Measurements from ENCODE around the gene ZKSCAN4. TPM values are rescaled to one million over a fixed set of nuclear protein-coding genes. Genes with fewer than 3 reads are reported as not detected.

The ZKSCAN4 gene
- polyA plus RNA-seq, 4 donors: 2.7 to 7.9 (median 3.8) TPM

DNA sequence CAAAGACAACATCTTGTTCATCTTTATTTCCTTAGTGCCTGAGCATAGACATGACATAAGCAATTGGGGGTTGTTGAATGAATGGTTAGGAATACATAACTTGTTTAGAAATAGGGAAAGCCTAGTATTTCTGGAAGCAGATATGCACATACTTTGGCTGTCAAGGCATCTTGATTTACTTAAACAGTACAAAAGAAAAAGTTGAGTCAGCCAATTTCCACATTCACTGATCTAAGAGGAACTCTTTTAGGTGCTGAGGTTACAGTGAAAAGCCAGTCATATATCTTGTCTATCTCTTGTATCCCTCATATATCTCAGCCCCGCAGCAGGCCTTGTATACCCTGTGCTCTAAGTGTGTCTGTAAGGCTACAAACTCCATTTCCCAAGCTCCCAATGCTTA lies 11.6 kb downstream of the ZKSCAN4 start:
- no peak overlapping the region for H3K4me3 ChIP-seq (ENCODE audit: low read depth in 1 of 3, low read length in 3 of 3)
- no peaks in the 10 kb centered on the region for H3K4me1 ChIP-seq (ENCODE audit: control insufficient read depth in 3 of 3, insufficient read depth in 2 of 3, low read depth in 1 of 3, low read length in 2 of 3)
- no peak for DNase-seq
- H3K9me3 ChIP-seq (ENCODE audit: control insufficient read depth in 2 of 2, insufficient read depth in 1 of 2, low read depth in 1 of 2, low read length in 1 of 2): no peaks in the 10 kb centered on the region
- peaks cover under 1 to 7% (median 3%) of the 10 kb centered on the region in 3 donors for H3K36me3 ChIP-seq (ENCODE audit: control insufficient read depth in 3 of 3, insufficient read depth in 2 of 3, low read depth in 1 of 3, low read length in 3 of 3)
- H3K27me3 ChIP-seq (ENCODE audit: control insufficient read depth in 3 of 3, insufficient read depth in 3 of 3, low read length in 3 of 3): no peaks in the 10 kb centered on the region
- 88 to 100% (median 100%) methylated on average over 1 of the region's 1 CpG for WGBS, 3 donors
- no peak for FAIRE-seq
- no peak overlapping the region for H3K27ac ChIP-seq (ENCODE audit: low read depth in 1 of 3, low read length in 2 of 3)

DNA sequence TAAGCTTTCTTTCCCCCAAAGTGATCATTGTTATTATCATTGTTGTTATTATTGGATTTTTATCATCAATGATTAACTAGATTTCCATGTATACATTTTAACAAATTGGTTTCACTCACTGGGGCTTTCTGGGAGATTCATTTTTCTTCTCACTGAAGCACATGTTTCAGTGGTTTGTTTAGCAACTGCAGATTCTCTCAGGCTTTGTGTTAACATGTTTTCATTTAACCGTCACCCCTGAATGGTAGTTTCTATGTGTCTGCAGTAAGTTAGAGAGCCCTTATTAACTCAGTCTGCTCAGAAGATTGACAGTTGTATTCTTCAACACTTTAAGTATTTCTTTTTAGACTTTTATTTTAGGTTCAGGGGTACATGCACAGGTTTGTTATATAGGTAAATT lies 12.4 kb downstream of the ZKSCAN4 start:
- H3K4me3 ChIP-seq (ENCODE audit: low read depth in 1 of 3, low read length in 3 of 3): no peak overlapping the region
- WGBS, 3 donors: 93 to 95% (median 94%) methylated on average over 1 of the region's 1 CpG
- no peak for FAIRE-seq

DNA sequence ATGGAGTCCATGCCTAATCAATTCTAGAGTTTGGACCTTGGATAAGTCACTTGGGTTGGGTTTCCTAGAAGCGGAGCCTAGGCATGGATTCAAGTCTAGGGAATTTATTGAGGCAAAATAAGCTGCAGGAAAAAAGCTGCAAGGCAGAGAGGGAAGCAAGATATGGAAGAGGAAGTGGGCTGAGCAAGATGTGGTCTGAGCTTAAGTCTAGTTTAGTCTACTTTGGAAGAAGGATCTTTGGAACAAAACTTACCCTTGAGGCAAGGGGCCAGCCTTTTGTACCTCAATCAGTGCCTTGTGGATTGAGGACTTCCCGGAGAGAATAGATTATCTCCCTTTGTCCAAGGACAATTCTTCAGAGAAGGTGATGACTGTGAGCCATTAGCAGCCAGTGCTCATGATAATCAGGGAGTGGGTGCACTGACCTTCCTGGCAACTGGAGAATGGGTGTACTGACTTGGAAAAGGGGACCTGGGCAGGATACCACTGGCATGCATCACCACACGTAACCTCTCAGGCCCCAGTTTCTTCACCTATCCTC lies 16.1 kb downstream of the ZKSCAN4 start:
- peaks cover 0 to 15% (median 0%) of the 10 kb centered on the region in 3 donors for H3K36me3 ChIP-seq (ENCODE audit: control insufficient read depth in 3 of 3, insufficient read depth in 2 of 3, low read depth in 1 of 3, low read length in 3 of 3)

More for the DNA sequence above, 12.4 kb downstream of the ZKSCAN4 start:
- Histone ChIP-seq H3K9me3 (ENCODE audit: control insufficient read depth in 2 of 2, insufficient read depth in 1 of 2, low read depth in 1 of 2, low read length in 1 of 2) (no peaks in the 10 kb centered on the region), H3K27me3 (ENCODE audit: control insufficient read depth in 3 of 3, insufficient read depth in 3 of 3, low read length in 3 of 3) (no peaks in the 10 kb centered on the region), H3K27ac (ENCODE audit: low read depth in 1 of 3, low read length in 2 of 3) (no peak overlapping the region), H3K4me1 (ENCODE audit: control insufficient read depth in 3 of 3, insufficient read depth in 2 of 3, low read depth in 1 of 3, low read length in 2 of 3) (no peaks in the 10 kb centered on the region), H3K36me3 (ENCODE audit: control insufficient read depth in 3 of 3, insufficient read depth in 2 of 3, low read depth in 1 of 3, low read length in 3 of 3) (peaks cover 0 to 3% (median 1%) of the 10 kb centered on the region in 3 donors)
- no peak for DNase-seq

DNA sequence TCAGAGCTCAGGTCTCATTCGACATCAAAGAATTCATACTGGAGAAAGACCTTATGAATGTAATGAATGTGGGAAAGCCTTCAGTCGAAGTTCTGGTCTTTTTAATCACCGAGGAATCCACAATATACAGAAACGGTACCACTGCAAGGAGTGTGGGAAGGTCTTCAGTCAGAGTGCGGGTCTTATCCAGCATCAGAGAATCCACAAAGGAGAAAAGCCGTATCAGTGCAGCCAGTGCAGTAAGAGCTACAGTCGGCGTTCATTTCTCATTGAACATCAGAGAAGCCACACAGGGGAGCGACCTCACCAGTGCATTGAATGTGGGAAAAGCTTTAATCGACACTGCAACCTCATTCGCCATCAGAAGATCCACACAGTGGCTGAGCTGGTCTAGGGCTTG lies 19.3 kb downstream of the ZKSCAN4 start:
- H3K4me1 ChIP-seq (ENCODE audit: control insufficient read depth in 3 of 3, insufficient read depth in 2 of 3, low read depth in 1 of 3, low read length in 2 of 3): no peaks in the 10 kb centered on the region
- DNase-seq: no peak
- no peaks in the 10 kb centered on the region for H3K27me3 ChIP-seq (ENCODE audit: control insufficient read depth in 3 of 3, insufficient read depth in 3 of 3, low read length in 3 of 3)
- no peak overlapping the region for H3K27ac ChIP-seq (ENCODE audit: low read depth in 1 of 3, low read length in 2 of 3)
- 94 to 97% (median 96%) methylated on average over 11 of the region's 11 CpGs for WGBS, 3 donors
- no peak for FAIRE-seq
- no peak overlapping the region for H3K4me3 ChIP-seq (ENCODE audit: low read depth in 1 of 3, low read length in 3 of 3)
- no peaks in the 10 kb centered on the region for H3K9me3 ChIP-seq (ENCODE audit: control insufficient read depth in 2 of 2, insufficient read depth in 1 of 2, low read depth in 1 of 2, low read length in 1 of 2)
- H3K36me3 ChIP-seq (ENCODE audit: control insufficient read depth in 3 of 3, insufficient read depth in 2 of 3, low read depth in 1 of 3, low read length in 3 of 3): peaks cover 5 to 20% (median 7%) of the 10 kb centered on the region in 3 donors

More for the DNA sequence above, 16.1 kb downstream of the ZKSCAN4 start:
- H3K4me3 ChIP-seq (ENCODE audit: low read depth in 1 of 3, low read length in 3 of 3): no peak overlapping the region
- H3K27ac ChIP-seq (ENCODE audit: low read depth in 1 of 3, low read length in 2 of 3): no peak overlapping the region
- DNase-seq (no peak), FAIRE-seq (no peak)
- no peaks in the 10 kb centered on the region for H3K4me1 ChIP-seq (ENCODE audit: control insufficient read depth in 3 of 3, insufficient read depth in 2 of 3, low read depth in 1 of 3, low read length in 2 of 3)
- no peaks in the 10 kb centered on the region for H3K27me3 ChIP-seq (ENCODE audit: control insufficient read depth in 3 of 3, insufficient read depth in 3 of 3, low read length in 3 of 3)
- WGBS, 3 donors: 90 to 96% (median 92%) methylated on average over 3 of the region's 3 CpGs
- no peaks in the 10 kb centered on the region for H3K9me3 ChIP-seq (ENCODE audit: control insufficient read depth in 2 of 2, insufficient read depth in 1 of 2, low read depth in 1 of 2, low read length in 1 of 2)

DNA sequence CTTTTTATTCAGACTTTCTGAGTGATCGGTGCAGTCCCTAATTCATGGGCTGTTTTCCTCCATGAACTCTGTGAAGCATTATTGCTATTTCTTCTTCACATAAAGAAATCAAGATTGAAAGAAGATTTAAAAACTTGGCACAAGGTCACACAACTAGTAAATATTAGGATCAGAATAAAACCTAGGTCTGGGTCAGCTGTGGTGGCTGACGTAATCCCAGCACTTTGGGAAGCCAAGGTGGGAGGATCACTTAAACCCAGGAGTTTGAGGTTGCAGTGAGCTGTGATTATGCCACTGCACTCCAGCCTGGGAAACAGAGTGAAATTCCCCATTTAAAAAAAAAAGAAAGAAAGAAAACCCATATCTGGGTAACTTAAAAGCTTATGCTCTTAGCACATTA lies 25.6 kb downstream of the ZKSCAN4 start:
- Histone ChIP-seq H3K27ac (ENCODE audit: low read depth in 1 of 3, low read length in 2 of 3) (no peak overlapping the region), H3K4me3 (ENCODE audit: low read depth in 1 of 3, low read length in 3 of 3) (no peak overlapping the region), H3K36me3 (ENCODE audit: control insufficient read depth in 3 of 3, insufficient read depth in 2 of 3, low read depth in 1 of 3, low read length in 3 of 3) (peaks cover 5 to 12% (median 7%) of the 10 kb centered on the region in 3 donors), H3K27me3 (ENCODE audit: control insufficient read depth in 3 of 3, insufficient read depth in 3 of 3, low read length in 3 of 3) (peaks cover 0 to 7% (median under 1%) of the 10 kb centered on the region in 3 donors), H3K9me3 (ENCODE audit: control insufficient read depth in 2 of 2, insufficient read depth in 1 of 2, low read depth in 1 of 2, low read length in 1 of 2) (no peaks in the 10 kb centered on the region), H3K4me1 (ENCODE audit: control insufficient read depth in 3 of 3, insufficient read depth in 2 of 3, low read depth in 1 of 3, low read length in 2 of 3) (peaks cover 0 to 3% (median 0%) of the 10 kb centered on the region in 3 donors)
- FAIRE-seq (no peak), DNase-seq (no peak)
- 92 to 99% (median 98%) methylated on average over 2 of the region's 2 CpGs for WGBS, 3 donors

DNA sequence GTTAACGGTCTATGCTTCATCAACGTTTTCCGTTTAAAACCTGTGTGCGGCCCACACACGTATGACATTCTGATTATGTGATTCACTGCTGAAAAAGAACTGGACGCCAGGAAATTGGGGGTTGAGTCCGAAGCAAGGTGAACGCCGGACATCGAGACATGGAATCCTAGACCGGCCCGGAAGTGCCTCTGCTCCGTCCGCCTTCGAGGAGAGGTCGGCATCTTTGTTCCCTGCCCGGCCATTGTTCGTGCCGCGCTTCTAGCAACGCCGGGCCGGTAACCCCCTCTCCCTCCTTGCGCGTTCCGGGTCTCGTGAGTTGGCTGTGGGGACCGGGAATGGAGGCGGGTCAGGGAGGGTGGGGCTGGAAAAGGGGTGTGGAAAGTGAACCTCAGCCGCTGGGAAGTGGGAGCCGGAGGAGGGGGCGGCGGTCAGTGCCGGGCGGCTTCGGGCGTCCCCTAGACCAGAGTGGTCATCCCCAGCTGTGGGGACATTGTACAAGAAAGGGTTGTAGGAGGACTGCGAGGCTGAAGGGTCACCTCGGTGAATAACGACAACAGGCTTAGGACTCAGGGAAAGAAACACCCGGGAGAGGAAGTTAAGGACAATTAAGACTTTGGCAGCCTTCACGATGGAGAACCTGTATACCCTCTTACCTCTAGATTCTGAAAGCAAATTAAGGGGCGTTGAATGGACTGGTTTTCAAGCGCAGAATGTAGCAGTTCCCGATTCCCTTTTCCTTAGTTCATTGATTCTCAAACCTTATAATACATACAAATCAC lies 26.8 kb downstream of the ZKSCAN4 start, which contains the start of gene ZSCAN9:
TSS of gene ZSCAN9 (plus strand) at position 220 of the 779 bp plus-strand sequence. CDS start 1,810 bp downstream, outside the sequence.
- Histone ChIP-seq H3K4me1 (ENCODE audit: control insufficient read depth in 3 of 3, insufficient read depth in 2 of 3, low read depth in 1 of 3, low read length in 2 of 3) (peaks cover 0 to 3% (median 0%) of the 10 kb centered on the region in 3 donors), H3K4me3 (ENCODE audit: low read depth in 1 of 3, low read length in 3 of 3) (peak within 1 kb of the TSS; percentile 70 to 87 (median 87)), H3K9me3 (ENCODE audit: control insufficient read depth in 2 of 2, insufficient read depth in 1 of 2, low read depth in 1 of 2, low read length in 1 of 2) (no peaks in the 10 kb centered on the region), H3K36me3 (ENCODE audit: control insufficient read depth in 3 of 3, insufficient read depth in 2 of 3, low read depth in 1 of 3, low read length in 3 of 3) (peaks cover 4 to 9% (median 5%) of the 10 kb centered on the region in 3 donors), H3K27me3 (ENCODE audit: control insufficient read depth in 3 of 3, insufficient read depth in 3 of 3, low read length in 3 of 3) (peaks cover 0 to 16% (median 2%) of the 10 kb centered on the region in 3 donors), H3K27ac (ENCODE audit: low read depth in 1 of 3, low read length in 2 of 3) (peak within 1 kb of the TSS in 2 of 3 donors; percentile 64 to 76)
- FAIRE-seq (no peak), DNase-seq (peak; percentile 75 to 89)
- WGBS, 3 donors: 0 to 1% (median 1%) methylated on average over 45 of the region's 45 CpGs

DNA sequence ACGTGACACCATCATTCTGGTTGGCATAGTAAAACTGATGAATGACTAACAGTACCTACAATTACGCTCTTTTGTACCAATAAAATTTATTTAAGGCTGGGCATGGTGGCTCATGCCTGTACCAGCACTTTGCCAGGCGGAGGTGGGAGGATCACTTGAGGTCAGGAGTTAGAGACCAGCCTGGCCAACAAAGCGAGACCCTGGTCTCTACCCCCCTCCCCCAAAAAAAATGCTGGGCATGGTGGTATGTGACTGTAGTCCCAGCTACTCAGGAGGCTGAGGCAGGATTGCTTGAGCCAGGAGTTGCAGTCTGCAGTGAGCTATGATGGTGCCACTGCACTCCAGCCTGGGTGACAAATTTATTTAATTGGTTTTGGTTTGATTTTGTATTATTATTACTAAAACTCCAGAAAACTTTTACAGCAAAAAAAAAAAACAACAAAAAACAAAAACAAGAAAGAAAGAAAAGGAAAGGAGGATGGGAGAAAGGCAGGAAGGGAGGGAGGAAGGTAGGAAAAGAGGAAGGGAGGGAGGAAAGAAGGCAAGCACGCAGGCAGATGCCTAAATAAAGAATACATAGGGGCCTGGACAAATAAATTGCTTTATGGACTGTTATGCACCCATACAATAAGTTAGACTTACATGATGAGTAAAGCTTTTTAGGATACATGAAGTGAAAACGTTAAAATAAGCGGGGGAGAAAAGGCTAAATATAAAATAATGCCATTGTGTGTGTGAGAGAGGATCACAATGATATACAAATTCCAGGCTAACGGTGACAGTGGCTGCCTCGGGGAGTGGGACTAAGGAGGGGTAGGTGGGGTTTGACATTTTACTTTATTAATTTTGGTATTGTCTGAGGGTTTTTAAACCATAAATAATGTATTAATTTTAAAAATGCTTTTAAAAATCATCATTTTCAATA lies 27.7 kb downstream of the ZKSCAN4 start:
- Histone ChIP-seq H3K36me3 (ENCODE audit: control insufficient read depth in 3 of 3, insufficient read depth in 2 of 3, low read depth in 1 of 3, low read length in 3 of 3) (peaks cover 2 to 7% (median 3%) of the 10 kb centered on the region in 3 donors), H3K27me3 (ENCODE audit: control insufficient read depth in 3 of 3, insufficient read depth in 3 of 3, low read length in 3 of 3) (peaks cover 0 to 18% (median 6%) of the 10 kb centered on the region in 3 donors), H3K9me3 (ENCODE audit: control insufficient read depth in 2 of 2, insufficient read depth in 1 of 2, low read depth in 1 of 2, low read length in 1 of 2) (no peaks in the 10 kb centered on the region), H3K4me1 (ENCODE audit: control insufficient read depth in 3 of 3, insufficient read depth in 2 of 3, low read depth in 1 of 3, low read length in 2 of 3) (peaks cover 0 to 3% (median 0%) of the 10 kb centered on the region in 3 donors), H3K4me3 (ENCODE audit: low read depth in 1 of 3, low read length in 3 of 3) (peak overlapping the region in 2 of 3 donors; percentile 70 to 87), H3K27ac (ENCODE audit: low read depth in 1 of 3, low read length in 2 of 3) (no peak overlapping the region)
- WGBS, 3 donors: 51 to 55% (median 54%) methylated on average over 9 of the region's 9 CpGs
- no peak for DNase-seq
- no peak for FAIRE-seq

Measured in small intestine (tissue), 7 donors.